Measurements from ENCODE around the gene NDE1.

The NDE1 gene

DNA sequence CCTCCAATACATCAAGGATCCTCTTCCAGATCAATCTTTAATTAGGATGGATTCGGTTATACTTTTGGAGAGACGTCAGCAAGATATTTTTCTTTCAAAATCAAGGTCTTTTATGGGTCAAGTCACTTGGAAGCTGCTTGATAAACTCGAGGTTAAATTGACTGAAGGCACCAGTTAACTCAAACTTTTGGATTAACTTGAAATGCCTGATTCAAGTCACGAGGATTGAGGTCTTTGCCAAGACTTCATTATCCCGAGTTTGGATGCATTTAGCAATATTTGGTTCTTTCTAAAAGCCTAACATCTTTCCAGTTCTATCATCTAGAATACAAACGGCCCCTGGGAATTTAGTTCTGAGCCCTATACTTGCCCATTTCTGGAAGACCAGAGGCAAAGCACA is 123.9 kb downstream of the NDE1 start:
- TF ChIP-seq EGR1 (IDR thresholded peaks at IDR 0.05) (no peak), CREB1 (IDR thresholded peaks at IDR 0.05; ENCODE audit: low read depth) (no peak), ZBTB7A (IDR thresholded peaks at IDR 0.05; ENCODE audit: low read depth) (no peak), NFIC (IDR thresholded peaks at IDR 0.05) (no peak), FOXM1 (IDR thresholded peaks at IDR 0.05; ENCODE audit: borderline replicate concordance, low read depth) (no peak), CEBPB (IDR thresholded peaks at IDR 0.05) (no peak), EP300 (IDR thresholded peaks at IDR 0.05; ENCODE audit: borderline replicate concordance) (no peak), TCF12 (IDR thresholded peaks at IDR 0.05; ENCODE audit: low read depth) (no peak)
- TF ChIP-seq, protein P1, sequence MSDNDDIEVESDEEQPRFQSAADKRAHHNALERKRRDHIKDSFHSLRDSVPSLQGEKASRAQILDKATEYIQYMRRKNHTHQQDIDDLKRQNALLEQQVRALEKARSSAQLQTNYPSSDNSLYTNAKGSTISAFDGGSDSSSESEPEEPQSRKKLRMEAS (IDR thresholded peaks at IDR 0.05), result no peak
- TF ChIP-seq, protein P2, sequence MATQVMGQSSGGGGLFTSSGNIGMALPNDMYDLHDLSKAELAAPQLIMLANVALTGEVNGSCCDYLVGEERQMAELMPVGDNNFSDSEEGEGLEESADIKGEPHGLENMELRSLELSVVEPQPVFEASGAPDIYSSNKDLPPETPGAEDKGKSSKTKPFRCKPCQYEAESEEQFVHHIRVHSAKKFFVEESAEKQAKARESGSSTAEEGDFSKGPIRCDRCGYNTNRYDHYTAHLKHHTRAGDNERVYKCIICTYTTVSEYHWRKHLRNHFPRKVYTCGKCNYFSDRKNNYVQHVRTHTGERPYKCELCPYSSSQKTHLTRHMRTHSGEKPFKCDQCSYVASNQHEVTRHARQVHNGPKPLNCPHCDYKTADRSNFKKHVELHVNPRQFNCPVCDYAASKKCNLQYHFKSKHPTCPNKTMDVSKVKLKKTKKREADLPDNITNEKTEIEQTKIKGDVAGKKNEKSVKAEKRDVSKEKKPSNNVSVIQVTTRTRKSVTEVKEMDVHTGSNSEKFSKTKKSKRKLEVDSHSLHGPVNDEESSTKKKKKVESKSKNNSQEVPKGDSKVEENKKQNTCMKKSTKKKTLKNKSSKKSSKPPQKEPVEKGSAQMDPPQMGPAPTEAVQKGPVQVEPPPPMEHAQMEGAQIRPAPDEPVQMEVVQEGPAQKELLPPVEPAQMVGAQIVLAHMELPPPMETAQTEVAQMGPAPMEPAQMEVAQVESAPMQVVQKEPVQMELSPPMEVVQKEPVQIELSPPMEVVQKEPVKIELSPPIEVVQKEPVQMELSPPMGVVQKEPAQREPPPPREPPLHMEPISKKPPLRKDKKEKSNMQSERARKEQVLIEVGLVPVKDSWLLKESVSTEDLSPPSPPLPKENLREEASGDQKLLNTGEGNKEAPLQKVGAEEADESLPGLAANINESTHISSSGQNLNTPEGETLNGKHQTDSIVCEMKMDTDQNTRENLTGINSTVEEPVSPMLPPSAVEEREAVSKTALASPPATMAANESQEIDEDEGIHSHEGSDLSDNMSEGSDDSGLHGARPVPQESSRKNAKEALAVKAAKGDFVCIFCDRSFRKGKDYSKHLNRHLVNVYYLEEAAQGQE (IDR thresholded peaks at IDR 0.05; ENCODE audit: low read depth), result no peak

DNA sequence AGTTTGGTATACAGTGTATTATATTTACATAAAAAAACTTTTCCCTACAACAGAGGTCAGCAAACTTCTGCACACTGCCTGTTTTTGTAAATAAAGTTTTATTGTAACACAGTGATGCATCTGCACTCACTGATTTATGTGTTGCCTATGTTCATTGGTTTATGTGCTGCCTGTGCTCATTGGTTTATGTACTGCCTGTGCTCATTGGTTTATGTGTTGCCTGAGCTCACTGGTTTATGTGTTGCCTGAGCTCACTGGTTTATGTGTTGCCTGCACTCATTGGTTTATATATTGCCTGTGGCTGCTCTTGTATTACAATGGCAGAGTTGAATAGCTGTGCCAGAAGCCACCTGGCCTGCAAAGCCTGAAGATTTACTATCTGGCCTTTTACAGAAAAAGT is 125.2 kb downstream of the NDE1 start:
- TF ChIP-seq EP300 (IDR thresholded peaks at IDR 0.05; ENCODE audit: borderline replicate concordance) (no peak), CREB1 (IDR thresholded peaks at IDR 0.05; ENCODE audit: low read depth) (no peak), YY1 (IDR thresholded peaks at IDR 0.05; ENCODE audit: low read depth) (no peak), TEAD4 (IDR thresholded peaks at IDR 0.05) (no peak), NFIC (IDR thresholded peaks at IDR 0.05) (no peak), TCF12 (IDR thresholded peaks at IDR 0.05; ENCODE audit: low read depth) (no peak), FOXM1 (IDR thresholded peaks at IDR 0.05; ENCODE audit: borderline replicate concordance, low read depth) (no peak), ZBTB7A (IDR thresholded peaks at IDR 0.05; ENCODE audit: low read depth) (no peak), RAD21 (IDR thresholded peaks at IDR 0.05; ENCODE audit: low read depth) (no peak), EGR1 (IDR thresholded peaks at IDR 0.05) (no peak), TAF1 (IDR thresholded peaks at IDR 0.05; ENCODE audit: low read depth) (no peak), CEBPB (IDR thresholded peaks at IDR 0.05) (no peak)
- TF ChIP-seq, protein P3, sequence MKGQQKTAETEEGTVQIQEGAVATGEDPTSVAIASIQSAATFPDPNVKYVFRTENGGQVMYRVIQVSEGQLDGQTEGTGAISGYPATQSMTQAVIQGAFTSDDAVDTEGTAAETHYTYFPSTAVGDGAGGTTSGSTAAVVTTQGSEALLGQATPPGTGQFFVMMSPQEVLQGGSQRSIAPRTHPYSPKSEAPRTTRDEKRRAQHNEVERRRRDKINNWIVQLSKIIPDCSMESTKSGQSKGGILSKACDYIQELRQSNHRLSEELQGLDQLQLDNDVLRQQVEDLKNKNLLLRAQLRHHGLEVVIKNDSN (IDR thresholded peaks at IDR 0.05), result no peak
- TF ChIP-seq, protein P2 (IDR thresholded peaks at IDR 0.05; ENCODE audit: low read depth), result no peak
- TF ChIP-seq, protein P1 (IDR thresholded peaks at IDR 0.05), result no peak

DNA sequence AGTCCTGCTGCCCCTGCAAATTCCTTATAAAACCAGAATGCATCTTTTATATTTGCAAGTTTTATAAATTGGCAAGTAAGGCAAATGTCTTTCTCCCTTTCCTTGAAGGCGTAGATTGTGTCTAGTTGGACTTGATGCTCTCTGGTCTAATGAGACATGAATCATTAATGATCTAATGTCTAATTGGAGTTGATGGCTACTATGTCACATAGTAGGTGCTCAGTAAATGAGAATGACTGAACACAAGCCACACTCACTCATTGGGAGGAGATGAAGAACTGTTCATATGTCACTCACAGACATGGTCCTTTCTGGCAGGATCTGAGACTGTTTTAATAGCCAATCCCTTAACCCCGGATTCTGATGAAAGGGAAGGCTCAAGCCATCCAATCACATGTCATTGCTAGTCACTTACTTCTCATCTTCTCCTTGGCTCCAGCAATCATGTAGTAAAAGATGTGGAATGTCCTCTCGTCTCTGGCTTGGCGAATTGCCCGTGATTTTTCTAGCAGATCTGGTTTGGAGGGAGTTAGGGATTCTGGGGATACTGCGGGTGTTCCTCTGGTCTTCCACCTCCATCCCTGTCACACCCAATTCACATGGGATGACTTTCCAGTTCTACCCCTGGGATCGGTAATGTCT is 125.7 kb downstream of the NDE1 start:
- TF ChIP-seq FOXM1 (IDR thresholded peaks at IDR 0.05; ENCODE audit: borderline replicate concordance, low read depth), result no peak
- TF ChIP-seq, protein P2 (IDR thresholded peaks at IDR 0.05; ENCODE audit: low read depth), result no peak
- TF ChIP-seq, protein P3 (IDR thresholded peaks at IDR 0.05), result no peak
- TF ChIP-seq CREB1 (IDR thresholded peaks at IDR 0.05; ENCODE audit: low read depth), result no peak
- no peak for TF ChIP-seq TAF1 (IDR thresholded peaks at IDR 0.05; ENCODE audit: low read depth)
- no peak for TF ChIP-seq YY1 (IDR thresholded peaks at IDR 0.05; ENCODE audit: low read depth)
- no peak for TF ChIP-seq EP300 (IDR thresholded peaks at IDR 0.05; ENCODE audit: borderline replicate concordance)
- no peak for TF ChIP-seq EGR1 (IDR thresholded peaks at IDR 0.05)
- TF ChIP-seq ZBTB7A (IDR thresholded peaks at IDR 0.05; ENCODE audit: low read depth), result no peak
- no peak for TF ChIP-seq CEBPB (IDR thresholded peaks at IDR 0.05)
- no peak for TF ChIP-seq TEAD4 (IDR thresholded peaks at IDR 0.05)
- TF ChIP-seq RAD21 (IDR thresholded peaks at IDR 0.05; ENCODE audit: low read depth), result no peak
- no peak for TF ChIP-seq NFIC (IDR thresholded peaks at IDR 0.05)
